NOMO-1 treated with DMSO at 0.1 percent for 48 hours (cell line): ENCODE measurements around the gene SLC35B4.

Experiments used
- DNase-seq: peaks from one replicate; lab custom pipeline; 2025; ENCODE audit not compliant: unreplicated experiment; lab: John Stamatoyannopoulos, UW

The SLC35B4 gene

GRCh38 chr7:134316539-134317344, at the start of gene SLC35B4:
Gene SLC35B4 (minus strand): TSS chr7:134316930. CDS start chr7:134316751, 179 bp downstream.
- peak; percentile 80 for DNase-seq

GRCh38 chr7:134366481-134366880, 49.8 kb upstream of the SLC35B4 start:
- DNase-seq: no peak

GRCh38 chr7:134365341-134366054, 48.8 kb upstream of the SLC35B4 start:
- no peak for DNase-seq

- DNase-seq: no peak
These were observed 47.9 kb upstream of the SLC35B4 start for GRCh38 chr7:134364619-134365037.

GRCh38 chr7:134362587-134363483, 46.1 kb upstream of the SLC35B4 start:
- no peak for DNase-seq

- no peak for DNase-seq
These were observed 43.2 kb upstream of the SLC35B4 start for GRCh38 chr7:134359787-134360432.

GRCh38 chr7:134357486-134357885, 40.8 kb upstream of the SLC35B4 start:
- DNase-seq: no peak

- DNase-seq: no peak
These were observed 39.7 kb upstream of the SLC35B4 start for GRCh38 chr7:134356421-134356936.

- no peak for DNase-seq
These were observed 39.2 kb upstream of the SLC35B4 start for GRCh38 chr7:134355927-134356326.

- no peak for DNase-seq
These were observed 38.3 kb upstream of the SLC35B4 start for GRCh38 chr7:134355004-134355525.

- DNase-seq: no peak
These were observed 36.7 kb upstream of the SLC35B4 start for GRCh38 chr7:134353411-134353810.

GRCh38 chr7:134351424-134351823, 34.7 kb upstream of the SLC35B4 start:
- no peak for DNase-seq

- no peak for DNase-seq
These were observed 34.0 kb upstream of the SLC35B4 start for GRCh38 chr7:134350709-134351108.

- no peak for DNase-seq
These were observed 30.8 kb upstream of the SLC35B4 start for GRCh38 chr7:134347567-134347966.

GRCh38 chr7:134343796-134344195, 27.1 kb upstream of the SLC35B4 start:
- no peak for DNase-seq

- DNase-seq: no peak
These were observed 26.4 kb upstream of the SLC35B4 start for GRCh38 chr7:134343136-134343535.

GRCh38 chr7:134339475-134339874, 22.7 kb upstream of the SLC35B4 start:
- DNase-seq: no peak

GRCh38 chr7:134337980-134338379, 21.2 kb upstream of the SLC35B4 start:
- no peak for DNase-seq

GRCh38 chr7:134334408-134334807, 17.7 kb upstream of the SLC35B4 start:
- no peak for DNase-seq

GRCh38 chr7:134333943-134334342, 17.2 kb upstream of the SLC35B4 start:
- no peak for DNase-seq
